H1 (cell line): ENCODE data around the gene NXPH4.

Source experiments
- CREB1 ChIP-seq: IDR thresholded peaks from 2 replicates; pipeline ENCODE4 v1.6.1; 2012; ENCODE audit warnings: inconsistent platforms
- POLR2A ChIP-seq, 2 experiments: IDR thresholded peaks; 1 replicate in 1 of 2; 2 replicates in 1 of 2; pipeline ENCODE4 v1.6.1; 2011; ENCODE audit warnings: low read depth in 2 of 2, low read length in 2 of 2, mild to moderate bottlenecking in 2 of 2; ENCODE audit errors: control extremely low read depth in 1 of 2
- RXRA ChIP-seq: IDR thresholded peaks from 2 replicates; pipeline ENCODE4 v1.6.1; 2011; ENCODE audit warnings: low read depth, mild to moderate bottlenecking, low read length, moderate library complexity; ENCODE audit not compliant: insufficient read depth
- TAF1 ChIP-seq: IDR thresholded peaks from 2 replicates; pipeline ENCODE4 v1.6.1; 2011; ENCODE audit warnings: mild to moderate bottlenecking, low read depth, low read length
- TF ChIP-seq, protein P1 (sequence below), 3 experiments: IDR thresholded peaks; 1 replicate in 2 of 3; 2 replicates in 1 of 3; pipeline versions ENCODE4 v1.5.1 to v1.6.1; 2011; ENCODE audit warnings: low read length in 3 of 3, mild to moderate bottlenecking in 3 of 3, inconsistent platforms in 2 of 3, low read depth in 1 of 3, moderate library complexity in 1 of 3; ENCODE audit not compliant: insufficient read depth in 1 of 3; ENCODE audit errors: control extremely low read depth in 1 of 3
- TF ChIP-seq, protein P2 (sequence below): IDR thresholded peaks from 2 replicates; pipeline ENCODE4 v1.6.1; 2012; ENCODE audit warnings: inconsistent platforms

DNA sequence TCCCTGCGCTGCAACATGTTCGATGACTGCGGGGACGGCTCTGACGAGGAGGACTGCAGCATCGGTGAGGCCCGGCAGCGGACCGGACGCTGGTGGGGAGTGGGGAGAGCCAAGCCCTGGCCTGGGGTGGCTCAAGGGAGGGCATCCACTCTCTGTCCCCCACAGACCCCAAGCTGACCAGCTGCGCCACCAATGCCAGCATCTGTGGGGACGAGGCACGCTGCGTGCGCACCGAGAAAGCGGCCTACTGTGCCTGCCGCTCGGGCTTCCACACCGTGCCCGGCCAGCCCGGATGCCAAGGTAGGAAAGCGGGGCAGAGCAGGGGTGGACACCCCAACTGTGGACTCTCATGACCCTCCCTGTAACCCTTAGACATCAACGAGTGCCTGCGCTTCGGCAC, 11.4 kb upstream of the NXPH4 start:
- TF ChIP-seq, protein P1, sequence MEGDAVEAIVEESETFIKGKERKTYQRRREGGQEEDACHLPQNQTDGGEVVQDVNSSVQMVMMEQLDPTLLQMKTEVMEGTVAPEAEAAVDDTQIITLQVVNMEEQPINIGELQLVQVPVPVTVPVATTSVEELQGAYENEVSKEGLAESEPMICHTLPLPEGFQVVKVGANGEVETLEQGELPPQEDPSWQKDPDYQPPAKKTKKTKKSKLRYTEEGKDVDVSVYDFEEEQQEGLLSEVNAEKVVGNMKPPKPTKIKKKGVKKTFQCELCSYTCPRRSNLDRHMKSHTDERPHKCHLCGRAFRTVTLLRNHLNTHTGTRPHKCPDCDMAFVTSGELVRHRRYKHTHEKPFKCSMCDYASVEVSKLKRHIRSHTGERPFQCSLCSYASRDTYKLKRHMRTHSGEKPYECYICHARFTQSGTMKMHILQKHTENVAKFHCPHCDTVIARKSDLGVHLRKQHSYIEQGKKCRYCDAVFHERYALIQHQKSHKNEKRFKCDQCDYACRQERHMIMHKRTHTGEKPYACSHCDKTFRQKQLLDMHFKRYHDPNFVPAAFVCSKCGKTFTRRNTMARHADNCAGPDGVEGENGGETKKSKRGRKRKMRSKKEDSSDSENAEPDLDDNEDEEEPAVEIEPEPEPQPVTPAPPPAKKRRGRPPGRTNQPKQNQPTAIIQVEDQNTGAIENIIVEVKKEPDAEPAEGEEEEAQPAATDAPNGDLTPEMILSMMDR (IDR thresholded peaks at IDR 0.05; ENCODE audit: control extremely low read depth in 1 of 3, insufficient read depth in 1 of 3, low read depth in 1 of 3, low read length in 3 of 3): no peak
- no peak for TF ChIP-seq POLR2A (IDR thresholded peaks at IDR 0.05; ENCODE audit: control extremely low read depth in 1 of 2, low read depth in 2 of 2, low read length in 2 of 2)
- no peak for TF ChIP-seq TAF1
- no peak for TF ChIP-seq RXRA
- TF ChIP-seq, protein P2, sequence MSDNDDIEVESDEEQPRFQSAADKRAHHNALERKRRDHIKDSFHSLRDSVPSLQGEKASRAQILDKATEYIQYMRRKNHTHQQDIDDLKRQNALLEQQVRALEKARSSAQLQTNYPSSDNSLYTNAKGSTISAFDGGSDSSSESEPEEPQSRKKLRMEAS: no peak
- no peak for TF ChIP-seq CREB1
